GM21381 (cell line): ENCODE results near the gene VIM.
A peak's percentile ranks its signal among the peaks of the same experiment; 100 is the strongest.

Source experiments
- ATAC-seq: cut with Tn5 transposase; IDR thresholded peaks from one replicate; pipeline ENCODE4 v1.9.1; 2021; ENCODE audit warnings: mild to moderate bottlenecking, moderate library complexity; ENCODE audit not compliant: unreplicated experiment

The VIM gene

DNA sequence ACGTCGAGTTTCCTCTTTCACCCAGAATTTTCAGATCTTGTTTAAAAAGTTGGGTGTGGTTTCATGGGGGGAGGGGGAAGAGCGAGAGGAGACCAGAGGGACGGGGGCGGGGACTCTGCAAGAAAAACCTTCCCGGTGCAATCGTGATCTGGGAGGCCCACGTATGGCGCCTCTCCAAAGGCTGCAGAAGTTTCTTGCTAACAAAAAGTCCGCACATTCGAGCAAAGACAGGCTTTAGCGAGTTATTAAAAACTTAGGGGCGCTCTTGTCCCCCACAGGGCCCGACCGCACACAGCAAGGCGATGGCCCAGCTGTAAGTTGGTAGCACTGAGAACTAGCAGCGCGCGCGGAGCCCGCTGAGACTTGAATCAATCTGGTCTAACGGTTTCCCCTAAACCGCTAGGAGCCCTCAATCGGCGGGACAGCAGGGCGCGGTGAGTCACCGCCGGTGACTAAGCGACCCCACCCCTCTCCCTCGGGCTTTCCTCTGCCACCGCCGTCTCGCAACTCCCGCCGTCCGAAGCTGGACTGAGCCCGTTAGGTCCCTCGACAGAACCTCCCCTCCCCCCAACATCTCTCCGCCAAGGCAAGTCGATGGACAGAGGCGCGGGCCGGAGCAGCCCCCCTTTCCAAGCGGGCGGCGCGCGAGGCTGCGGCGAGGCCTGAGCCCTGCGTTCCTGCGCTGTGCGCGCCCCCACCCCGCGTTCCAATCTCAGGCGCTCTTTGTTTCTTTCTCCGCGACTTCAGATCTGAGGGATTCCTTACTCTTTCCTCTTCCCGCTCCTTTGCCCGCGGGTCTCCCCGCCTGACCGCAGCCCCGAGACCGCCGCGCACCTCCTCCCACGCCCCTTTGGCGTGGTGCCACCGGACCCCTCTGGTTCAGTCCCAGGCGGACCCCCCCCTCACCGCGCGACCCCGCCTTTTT, at the start of gene VIM:
Gene VIM, plus strand, starts transcription at position 151 of the 925 bp plus-strand sequence. CDS start 1,182 bp downstream, outside the sequence.
- ATAC-seq, result peak; percentile 31

DNA sequence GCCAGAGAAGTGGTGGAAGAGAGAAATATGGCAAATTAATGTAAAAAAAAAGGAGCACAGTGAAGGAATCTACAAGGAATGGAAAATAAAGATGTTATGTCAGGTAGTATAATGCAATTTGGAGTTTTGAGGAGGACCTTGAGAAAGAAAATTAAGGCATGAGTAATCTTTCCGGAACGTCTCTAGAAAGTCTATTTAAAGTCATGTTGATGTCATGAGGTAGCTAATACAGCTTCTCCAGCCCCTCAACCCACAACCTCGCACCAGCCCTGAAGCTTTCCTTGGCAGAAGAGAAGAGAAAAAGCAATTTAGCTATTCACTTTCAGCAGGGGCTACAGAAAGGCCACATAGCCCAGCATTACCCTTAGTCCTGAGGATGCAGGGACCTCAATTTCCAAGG, 49.0 kb upstream of the VIM start:
- ATAC-seq, result no peak

- no peak for ATAC-seq
These were observed 46.9 kb upstream of the VIM start for GRCh38 chr10:17181110-17181509.

DNA sequence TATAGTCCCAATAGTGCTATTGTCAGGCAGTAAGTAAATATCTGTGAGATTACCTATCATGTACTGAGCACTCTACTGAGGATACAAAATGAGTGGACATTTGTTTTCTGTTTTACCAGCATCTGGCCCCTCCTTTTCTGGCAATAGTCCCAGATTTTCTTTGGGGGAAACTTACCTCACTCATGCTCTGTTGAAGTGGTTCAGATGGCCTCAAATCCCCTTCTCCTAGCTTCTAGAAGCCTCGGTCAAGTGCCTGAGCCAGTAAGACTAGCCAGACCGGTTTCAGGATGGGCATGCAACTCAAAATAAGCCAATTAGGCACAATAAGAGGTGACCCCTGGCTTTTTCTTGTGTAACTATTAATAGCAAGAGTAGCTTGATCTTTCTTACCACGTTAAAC, 46.3 kb upstream of the VIM start:
- no peak for ATAC-seq

DNA sequence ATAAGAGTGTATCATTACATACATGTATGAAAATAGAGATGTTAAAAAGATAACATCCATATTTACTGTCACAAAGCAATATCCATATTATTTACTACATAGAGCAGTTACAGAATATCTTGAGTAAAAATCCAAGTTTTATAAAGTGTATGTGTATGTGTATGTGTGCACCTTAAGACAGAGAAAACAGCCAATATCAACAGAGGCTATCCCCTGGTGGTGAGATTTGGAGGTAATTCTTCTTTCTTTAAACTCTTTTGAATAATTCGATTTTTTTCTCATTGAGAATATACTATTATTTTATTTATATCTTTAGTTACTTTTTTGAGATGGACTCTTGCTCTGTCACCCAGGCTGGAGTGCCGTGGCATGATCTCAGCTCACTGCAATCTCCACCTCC, 44.9 kb upstream of the VIM start:
- no peak for ATAC-seq

GRCh38 chr10:17185873-17186272, 42.2 kb upstream of the VIM start:
- no peak for ATAC-seq

DNA sequence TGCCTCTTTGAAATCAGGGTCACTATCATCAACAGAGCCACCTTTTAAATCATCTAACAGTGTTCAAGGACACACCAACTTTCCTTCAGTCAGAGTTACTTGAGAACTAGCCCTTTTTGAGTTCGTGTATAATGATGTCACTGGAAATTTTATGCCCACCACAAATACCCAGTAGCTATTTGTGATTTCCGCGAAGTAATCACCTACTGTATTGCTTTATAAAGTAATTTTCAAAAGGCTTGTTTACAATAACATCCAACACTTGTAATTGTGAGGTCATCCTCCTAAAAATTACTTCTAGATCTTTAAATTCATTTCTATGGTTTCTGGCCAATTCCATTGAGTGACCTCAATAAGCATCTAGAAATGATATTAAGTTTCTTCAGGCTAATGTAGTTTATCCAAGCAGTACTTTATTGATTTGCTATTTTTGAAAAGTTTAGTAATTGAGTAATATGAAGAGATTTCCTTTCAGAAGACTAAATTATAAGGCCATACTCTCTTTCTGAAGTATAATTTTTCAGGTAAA, 39.3 kb upstream of the VIM start:
- ATAC-seq, result no peak

DNA sequence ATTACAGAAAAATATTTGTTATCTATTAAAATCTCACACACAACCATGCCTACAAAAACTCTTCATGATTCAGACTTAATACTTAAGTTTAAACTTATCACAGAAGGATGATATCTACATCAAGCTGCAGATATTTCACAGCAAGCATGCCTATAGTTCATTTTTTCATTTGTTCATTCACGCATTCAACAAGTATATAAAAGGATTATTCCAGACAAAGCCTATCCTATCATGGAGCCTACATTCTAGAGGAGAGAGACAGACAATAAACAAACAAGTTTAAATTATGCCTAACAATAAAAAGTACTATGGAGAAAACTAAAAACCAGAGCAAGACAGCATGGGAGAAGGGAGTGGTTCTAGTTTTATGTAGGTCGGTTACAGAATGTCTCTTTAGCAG, 37.4 kb upstream of the VIM start:
- ATAC-seq, result no peak

- ATAC-seq, result no peak
These were observed 33.0 kb upstream of the VIM start for GRCh38 chr10:17195083-17195482.

GRCh38 chr10:17196045-17196444, 32.0 kb upstream of the VIM start:
- no peak for ATAC-seq

GRCh38 chr10:17196573-17196972, 31.5 kb upstream of the VIM start:
- no peak for ATAC-seq

DNA sequence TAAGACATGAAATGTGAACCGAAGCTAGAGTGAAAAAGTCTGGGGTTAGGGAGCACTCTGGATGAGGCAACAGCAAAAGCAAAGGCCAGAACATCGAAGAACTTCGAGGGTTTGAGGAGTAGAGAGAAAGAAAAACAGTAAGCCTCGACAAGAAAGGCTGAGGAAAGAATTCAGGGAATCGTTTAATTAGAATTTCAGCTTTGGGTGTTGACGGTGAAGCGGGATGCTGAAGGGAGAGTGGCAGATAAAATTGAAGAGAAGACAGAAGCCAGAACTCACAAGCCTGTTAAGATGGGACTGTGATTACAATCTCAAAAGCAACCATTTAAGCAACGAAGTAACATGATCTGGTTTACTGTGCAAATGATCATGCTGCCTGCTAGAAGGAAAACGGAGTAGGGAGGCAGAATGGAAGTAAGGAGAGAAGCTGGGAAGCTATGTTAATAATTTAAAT, 28.7 kb upstream of the VIM start:
- ATAC-seq, result no peak

DNA sequence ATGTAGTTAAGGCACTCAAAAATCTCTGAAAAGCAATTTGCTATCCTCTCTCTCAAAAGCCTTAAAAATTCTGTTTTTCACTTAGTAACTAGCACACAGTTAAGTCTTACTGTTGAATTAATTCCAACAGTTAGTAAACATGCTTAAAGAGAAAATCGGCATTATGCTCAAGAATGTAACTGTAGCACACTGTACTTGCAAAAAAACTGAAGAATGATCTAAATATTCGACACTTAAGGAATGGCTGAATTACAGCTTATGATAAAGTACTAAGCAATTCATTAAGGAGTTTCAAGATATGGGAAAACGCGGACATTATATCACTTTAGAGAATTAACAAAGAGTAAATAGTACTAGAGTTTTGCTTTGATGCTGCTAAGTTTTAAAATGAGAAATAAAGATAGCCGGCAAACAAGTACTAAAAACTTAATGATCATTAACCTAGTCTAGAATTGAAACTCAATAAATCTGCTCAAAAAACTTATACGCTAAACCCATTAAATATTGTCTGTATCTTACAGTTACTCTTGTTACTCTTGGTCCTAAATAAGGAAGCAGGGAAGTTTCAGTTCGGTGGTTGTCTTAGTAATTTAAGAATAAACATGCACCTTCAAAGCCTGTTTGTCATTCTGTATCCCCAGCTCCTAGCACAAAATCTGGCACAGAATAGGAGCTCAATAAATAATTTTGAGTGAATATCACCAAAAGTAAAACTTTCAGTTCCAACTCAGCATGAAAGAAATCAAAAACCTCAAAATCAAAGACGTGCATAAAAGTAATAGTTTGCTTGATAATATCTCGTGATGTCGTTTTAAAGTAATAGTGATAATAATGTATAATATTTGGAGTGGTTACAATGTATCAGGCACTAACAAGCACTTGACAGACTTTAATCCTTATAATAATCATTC, 27.8 kb upstream of the VIM start:
- no peak for ATAC-seq

GRCh38 chr10:17200912-17201793, 26.9 kb upstream of the VIM start, which contains the start of gene TRDMT1:
Gene TRDMT1, minus strand, starts transcription at chr10:17201672. Its CDS starts 38 bp downstream, at chr10:17201634.
- peak; percentile 92 for ATAC-seq

DNA sequence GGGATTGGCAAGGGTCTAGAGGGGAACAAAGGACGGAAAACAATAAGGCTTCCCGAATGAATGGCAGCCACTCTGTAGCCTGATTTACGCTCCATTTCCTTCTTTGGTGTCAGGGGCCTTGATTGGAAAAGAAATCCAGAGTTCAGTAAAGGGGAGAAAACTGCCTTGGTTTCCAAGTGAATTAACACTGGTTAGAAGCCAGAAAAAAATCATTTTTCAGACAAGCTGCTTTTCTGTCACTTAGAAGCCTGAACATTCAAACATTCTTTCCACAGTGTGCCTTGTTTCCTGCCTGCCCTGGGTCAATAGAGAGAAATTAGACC, 26.3 kb upstream of the VIM start:
- ATAC-seq, result no peak

DNA sequence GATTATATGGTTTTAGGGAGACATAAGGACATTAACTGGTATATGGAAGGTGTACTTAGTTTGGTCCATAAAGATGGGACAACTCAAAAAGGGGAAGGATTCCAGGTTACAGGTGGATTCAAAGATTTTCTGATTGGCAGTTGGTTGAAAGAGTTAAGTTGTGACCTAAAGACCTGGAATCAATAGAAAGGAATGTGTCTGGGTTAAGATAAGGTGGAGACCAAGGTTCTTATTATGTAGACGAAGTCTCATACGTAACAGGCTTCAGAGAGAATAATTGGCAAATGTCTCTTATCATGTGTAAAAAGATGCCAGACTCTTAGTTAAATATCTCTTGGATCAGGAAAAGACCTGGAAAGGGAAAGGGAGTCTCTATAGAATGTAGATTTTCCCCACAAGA, 25.5 kb upstream of the VIM start:
- no peak for ATAC-seq

DNA sequence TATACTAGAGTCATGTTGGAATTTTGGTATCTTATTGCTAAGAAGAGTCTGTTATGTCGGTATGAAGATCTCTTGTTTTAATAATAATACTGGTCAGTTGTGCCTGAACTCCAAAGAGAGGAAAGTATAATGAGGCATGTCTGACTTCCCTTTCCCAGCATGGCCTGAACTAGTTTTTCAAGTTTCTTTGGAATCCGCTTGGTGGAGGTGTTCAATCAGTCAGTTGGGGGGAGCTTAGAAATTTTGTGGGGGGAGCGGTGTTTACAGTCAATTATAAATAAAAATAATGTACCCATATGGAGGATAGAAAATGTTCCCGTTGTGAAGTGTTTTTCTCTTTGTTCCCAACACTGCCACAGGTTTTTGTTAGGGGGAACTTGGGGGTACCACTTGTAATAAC, 25.0 kb upstream of the VIM start:
- no peak for ATAC-seq

- ATAC-seq, result no peak
These were observed 24.6 kb upstream of the VIM start for GRCh38 chr10:17203416-17203815.

GRCh38 chr10:17206210-17206709, 21.8 kb upstream of the VIM start:
- ATAC-seq, result peak; percentile 39

DNA sequence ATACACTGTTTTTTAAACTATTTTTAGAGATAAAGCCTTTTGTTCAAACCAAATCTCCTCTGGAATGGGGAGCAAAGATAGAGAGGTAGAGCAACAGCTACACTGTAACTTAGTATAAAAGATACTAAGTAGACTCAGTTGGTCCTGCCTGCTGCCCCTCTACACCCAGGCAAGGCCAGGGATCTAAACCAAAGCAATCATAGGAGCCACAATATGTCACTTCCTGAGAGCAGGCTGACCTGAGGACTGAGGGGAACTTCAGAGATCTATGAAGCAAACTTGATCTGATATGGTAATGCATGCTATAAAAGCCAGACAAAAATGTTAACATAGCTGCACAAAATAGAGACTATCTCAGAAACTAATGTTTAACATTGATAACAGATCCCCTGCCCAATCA, 19.6 kb upstream of the VIM start:
- ATAC-seq, result no peak
